ENCODE data around the gene LRRC59. TPM values are rescaled to one million over a fixed set of nuclear protein-coding genes. Genes with fewer than 3 reads are reported as not detected.

LRRC59 gene
- total RNA-seq, 1 experiment from 2014 or later = 108 TPM

- TF ChIP-seq IRF1 (CRISPR knock-in tag; IDR thresholded peaks at IDR 0.05) (no peak), SMAD4 (CRISPR knock-in tag; IDR thresholded peaks at IDR 0.05) (no peak), PRRX2 (CRISPR knock-in tag; IDR thresholded peaks at IDR 0.05) (no peak), RELA (CRISPR knock-in tag; IDR thresholded peaks at IDR 0.05; ENCODE audit: borderline replicate concordance) (no peak), E2F5 (CRISPR knock-in tag; IDR thresholded peaks at IDR 0.05) (no peak), FOXP1 (CRISPR knock-in tag; IDR thresholded peaks at IDR 0.05; ENCODE audit: borderline replicate concordance) (no peak)
Measured at GRCh38 chr17:50382931-50383330, 14.4 kb downstream of the LRRC59 start (continued).

GRCh38 chr17:50381920-50382319 lies 15.4 kb downstream of the LRRC59 start:
- ChIA-PET POLR2A (no interaction called here), CTCF (interaction anchor here (1.0 to 7.2 kb wide), 4 partner anchors 15 to 244 kb away, joined by 4 to 51 read pairs (median 9); partner anchors contain the start of genes ACSF2 and LRRC59)
- ATAC-seq (no peak), DNase-seq (ENCODE audit: low spot score) (no peak)
- Mint-ChIP-seq H3K4me3 (no peak overlapping the region), H3K9me3 (no peaks in the 10 kb centered on the region), H3K4me1 (no peaks in the 10 kb centered on the region), H3K27ac (no peak overlapping the region), H3K36me3 (peaks cover 68% of the 10 kb centered on the region), H3K27me3 (ENCODE audit: low read depth) (no peaks in the 10 kb centered on the region; the same call in 1 of the 2 replicates)
- TF ChIP-seq E2F4 (CRISPR knock-in tag; IDR thresholded peaks at IDR 0.05; ENCODE audit: borderline replicate concordance, low read depth) = no peak
- no peak for TF ChIP-seq GABPB1 (CRISPR knock-in tag; IDR thresholded peaks at IDR 0.05)
- TF ChIP-seq AR (CRISPR knock-in tag; IDR thresholded peaks at IDR 0.05) = no peak
- no peak for TF ChIP-seq ZSCAN18 (CRISPR knock-in tag; IDR thresholded peaks at IDR 0.05)
- no peak for TF ChIP-seq HMGA2 (CRISPR knock-in tag; IDR thresholded peaks at IDR 0.05)
- no peak for TF ChIP-seq ARID4B (CRISPR knock-in tag; IDR thresholded peaks at IDR 0.05; ENCODE audit: borderline replicate concordance)
- no peak for TF ChIP-seq CREM (CRISPR knock-in tag; IDR thresholded peaks at IDR 0.05)
- TF ChIP-seq ZNF396 (CRISPR knock-in tag; IDR thresholded peaks at IDR 0.05; ENCODE audit: borderline replicate concordance) = no peak
- TF ChIP-seq ZNF423 (CRISPR knock-in tag; IDR thresholded peaks at IDR 0.05) = no peak
- TF ChIP-seq ZNF263 (CRISPR knock-in tag; IDR thresholded peaks at IDR 0.05; ENCODE audit: low read depth) = no peak
- TF ChIP-seq JUN (CRISPR knock-in tag; IDR thresholded peaks at IDR 0.05) = no peak
- no peak for TF ChIP-seq MYBL2 (CRISPR knock-in tag; IDR thresholded peaks at IDR 0.05)
- no peak for TF ChIP-seq HMGXB4 (CRISPR knock-in tag; IDR thresholded peaks at IDR 0.05)
- no peak for TF ChIP-seq CTCF (IDR thresholded peaks at IDR 0.05)
